Astrocyte of the spinal cord (primary cell): ENCODE results near the gene COL23A1.

ENCODE experiments used
- DNase-seq: peaks from one replicate; pipeline ENCODE4 v3.0.0; 2011; ENCODE audit warnings: low read depth, low spot score
- H3K4me3 ChIP-seq: 2 replicates; pipeline ENCODE4 v1.5.1; 2011; ENCODE audit warnings: low read depth, mild to moderate bottlenecking, low read length, moderate library complexity
- in situ Hi-C: cut with HindIII; loops from 2 replicates; pipeline ENCODE4 v1.10.0; 2017; ENCODE audit warnings: low sequenced_read_pairs
- TF ChIP-seq, protein P1 (sequence below): IDR thresholded peaks from 2 replicates; pipeline ENCODE4 v1.5.1; 2012; ENCODE audit warnings: low read depth, mild to moderate bottlenecking, low read length, inconsistent platforms

The COL23A1 gene

DNA sequence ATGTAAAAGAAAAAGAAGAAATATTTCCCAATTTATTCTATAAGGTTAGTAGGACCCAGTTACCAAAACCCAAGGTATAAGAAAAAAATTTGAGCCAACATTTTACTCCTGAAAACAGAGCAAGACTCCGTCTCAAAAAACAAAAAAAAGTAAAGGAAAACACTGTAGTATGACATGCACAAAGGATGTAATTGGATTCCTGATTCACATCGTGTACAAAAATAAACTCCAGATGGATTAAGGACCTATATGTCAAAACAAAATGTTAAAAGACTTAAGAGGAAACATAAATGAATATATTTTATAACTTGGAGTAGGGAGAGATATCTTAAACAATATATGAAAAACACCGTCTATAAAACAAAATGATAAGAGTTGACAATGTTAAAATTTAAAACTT lies 371.4 kb downstream of the COL23A1 start:
- in situ Hi-C loops: no loop called here
- no peak overlapping the region for H3K4me3 ChIP-seq
- DNase-seq: no peak
- TF ChIP-seq, protein P1, sequence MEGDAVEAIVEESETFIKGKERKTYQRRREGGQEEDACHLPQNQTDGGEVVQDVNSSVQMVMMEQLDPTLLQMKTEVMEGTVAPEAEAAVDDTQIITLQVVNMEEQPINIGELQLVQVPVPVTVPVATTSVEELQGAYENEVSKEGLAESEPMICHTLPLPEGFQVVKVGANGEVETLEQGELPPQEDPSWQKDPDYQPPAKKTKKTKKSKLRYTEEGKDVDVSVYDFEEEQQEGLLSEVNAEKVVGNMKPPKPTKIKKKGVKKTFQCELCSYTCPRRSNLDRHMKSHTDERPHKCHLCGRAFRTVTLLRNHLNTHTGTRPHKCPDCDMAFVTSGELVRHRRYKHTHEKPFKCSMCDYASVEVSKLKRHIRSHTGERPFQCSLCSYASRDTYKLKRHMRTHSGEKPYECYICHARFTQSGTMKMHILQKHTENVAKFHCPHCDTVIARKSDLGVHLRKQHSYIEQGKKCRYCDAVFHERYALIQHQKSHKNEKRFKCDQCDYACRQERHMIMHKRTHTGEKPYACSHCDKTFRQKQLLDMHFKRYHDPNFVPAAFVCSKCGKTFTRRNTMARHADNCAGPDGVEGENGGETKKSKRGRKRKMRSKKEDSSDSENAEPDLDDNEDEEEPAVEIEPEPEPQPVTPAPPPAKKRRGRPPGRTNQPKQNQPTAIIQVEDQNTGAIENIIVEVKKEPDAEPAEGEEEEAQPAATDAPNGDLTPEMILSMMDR: no peak

DNA sequence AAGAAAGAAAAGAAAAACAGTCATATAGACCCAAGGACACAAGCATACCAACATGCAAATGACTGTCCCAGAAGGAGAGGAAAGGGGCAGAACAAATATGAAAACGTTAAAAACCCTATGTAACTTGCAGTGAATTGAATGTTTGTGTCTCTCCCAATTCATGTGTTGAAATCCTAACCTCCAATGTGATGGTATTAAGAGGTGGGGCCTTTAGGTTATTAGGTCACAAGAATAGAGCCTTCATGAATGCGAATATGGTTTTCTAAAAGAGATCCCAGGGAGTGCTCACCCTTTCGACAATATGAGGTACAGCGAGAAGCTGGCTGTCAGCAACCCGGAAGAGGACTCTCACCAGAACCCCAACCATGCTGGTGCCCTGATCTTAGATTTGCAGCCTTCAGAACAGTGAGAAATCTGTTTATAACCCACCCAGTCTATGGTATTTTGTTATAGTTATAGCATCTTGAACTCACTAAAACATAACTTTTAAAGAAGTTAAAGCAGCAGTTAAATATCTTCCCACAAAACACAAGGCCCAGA lies 371.9 kb downstream of the COL23A1 start:
- TF ChIP-seq, protein P1: no peak
- no peak overlapping the region for H3K4me3 ChIP-seq
- in situ Hi-C loops: no loop called here
- DNase-seq: no peak

DNA sequence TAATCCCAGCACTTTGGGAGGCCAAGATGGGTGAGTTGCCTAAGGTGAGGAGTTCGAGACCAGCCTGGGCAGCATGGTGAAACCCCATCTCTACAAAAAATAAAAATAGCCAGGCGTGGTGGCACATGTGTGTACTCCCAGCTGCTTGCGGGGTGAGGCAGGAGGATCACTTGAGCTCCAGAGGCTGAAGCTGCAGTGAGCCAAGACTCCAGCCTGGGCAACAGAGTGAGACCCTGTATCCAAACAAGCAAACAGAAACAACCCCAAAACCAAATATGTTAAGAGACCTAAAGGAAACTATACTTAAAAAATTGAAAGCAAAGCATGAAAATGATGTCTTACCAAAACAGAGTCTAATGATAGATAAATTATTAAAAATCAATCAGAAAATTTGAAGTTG lies 373.4 kb downstream of the COL23A1 start:
- no peak for DNase-seq
- no peak overlapping the region for H3K4me3 ChIP-seq
- TF ChIP-seq, protein P1: no peak
- in situ Hi-C loops: no loop called here

DNA sequence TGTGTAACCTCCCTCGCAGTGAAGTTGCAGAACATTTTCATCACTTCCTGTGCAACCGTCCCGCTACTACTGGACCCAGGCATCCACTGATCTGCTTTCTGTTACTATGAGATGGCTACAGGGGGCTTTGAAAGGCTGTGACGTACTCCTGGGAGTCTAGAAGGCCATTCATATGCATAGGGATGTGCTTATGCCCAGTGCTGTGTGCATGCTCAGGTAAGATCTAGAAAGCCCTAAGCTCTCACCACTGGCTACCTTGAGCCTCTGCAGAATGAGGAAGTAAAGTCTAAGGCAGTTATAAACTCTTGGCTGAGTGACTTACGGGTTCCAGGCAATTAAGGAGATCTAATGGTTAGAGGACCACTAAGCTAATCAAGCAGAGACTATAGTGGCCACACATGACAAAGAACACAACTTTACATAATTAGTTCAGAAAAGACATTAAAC lies 374.1 kb downstream of the COL23A1 start:
- no peak for DNase-seq
- TF ChIP-seq, protein P1: no peak
- H3K4me3 ChIP-seq: no peak overlapping the region
- in situ Hi-C loops: no loop called here

DNA sequence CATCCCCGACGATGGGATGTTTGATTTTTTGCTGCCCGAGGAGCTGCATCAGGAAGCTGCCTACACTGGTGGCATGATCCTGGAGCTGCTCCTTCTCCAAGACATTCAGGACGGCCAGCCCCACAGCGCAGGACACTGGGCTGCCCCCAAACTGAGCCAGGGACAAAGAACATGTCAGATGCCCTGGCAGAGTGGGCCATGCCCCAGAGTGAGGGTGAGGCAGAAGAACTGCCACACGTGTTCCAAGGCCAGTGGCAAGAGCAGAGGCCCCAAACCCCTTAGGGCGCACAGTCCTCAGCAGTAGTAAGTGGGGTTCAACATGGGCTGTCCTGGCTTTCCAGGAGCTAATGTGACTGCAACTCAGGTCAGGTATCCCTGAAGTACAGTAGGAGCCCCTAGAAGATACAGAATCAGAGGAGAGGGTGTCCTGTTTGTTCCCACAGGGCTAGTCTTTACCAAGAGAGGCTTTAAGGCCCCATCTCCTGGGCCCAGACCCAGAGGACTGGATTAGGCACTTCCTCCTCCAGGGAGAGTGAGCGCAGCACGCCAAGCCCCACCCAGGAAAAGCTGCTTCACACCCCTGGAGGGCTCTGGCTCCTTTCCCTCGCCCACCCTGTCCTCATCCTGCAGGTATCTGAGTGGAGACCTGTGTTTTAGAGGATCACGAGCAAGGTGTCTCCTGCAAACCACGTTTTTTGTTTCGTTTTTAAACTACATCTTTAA lies 374.8 kb downstream of the COL23A1 start:
- DNase-seq: no peak
- in situ Hi-C loops: no loop called here
- TF ChIP-seq, protein P1: no peak
- H3K4me3 ChIP-seq: no peak overlapping the region

DNA sequence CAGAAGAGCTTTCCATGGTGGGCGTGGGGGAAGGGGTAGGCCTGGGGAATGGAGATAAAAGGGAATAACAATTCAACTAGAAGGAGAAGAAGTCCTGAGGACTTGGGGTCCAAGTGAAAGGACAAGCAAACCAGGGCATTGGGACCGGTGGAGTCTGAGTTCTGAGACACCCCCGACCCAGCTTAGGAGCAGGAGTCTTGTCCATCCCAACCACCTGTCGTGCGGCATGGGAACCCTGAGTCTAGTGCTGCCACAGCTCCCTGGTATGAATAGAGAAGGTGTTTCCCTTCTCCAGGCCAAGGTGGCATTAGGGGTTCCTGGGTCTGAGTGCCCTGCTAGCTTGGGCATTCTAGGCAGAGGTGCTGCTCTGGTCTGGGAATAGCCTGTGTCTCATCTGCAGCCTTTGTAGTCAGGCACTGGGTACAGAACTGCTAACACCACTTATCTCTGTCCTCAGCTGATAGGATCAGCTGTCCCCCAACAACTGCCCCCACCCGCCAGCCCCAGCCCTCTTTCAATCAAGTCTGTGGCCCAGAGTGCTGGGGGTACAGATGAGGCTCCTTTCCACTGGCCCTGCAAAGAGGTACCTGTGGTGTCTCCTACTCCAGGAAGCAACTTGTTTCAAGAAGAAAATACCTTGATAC lies 375.9 kb downstream of the COL23A1 start:
- H3K4me3 ChIP-seq: no peak overlapping the region
- TF ChIP-seq, protein P1: no peak
- no peak for DNase-seq
- in situ Hi-C loops: no loop called here
